SK-N-SH (cell line): Measurements from ENCODE around the gene CELF4. TPM values are rescaled to one million over a fixed set of nuclear protein-coding genes. Genes with fewer than 3 reads are reported as not detected.

ENCODE experiments used
- CTCF ChIA-PET: fragments of 300-600, 350-600 bp; formaldehyde crosslinking; extraction: SDS; loops from one replicate; lab custom pipeline; 2021; lab: Yijun Ruan, JAX
- POLR2A ChIA-PET: fragments of 350-600 bp; sonication (Branson Sonifier 250); formaldehyde crosslinking; extraction: SDS; loops from one replicate; lab custom pipeline; 2020; ENCODE audit warnings: antibody characterized with exemption, inconsistent platforms; lab: Yijun Ruan, JAX
- DNase-seq: peaks from one replicate; pipeline ENCODE4 v3.0.0; 2012
- H2AFZ ChIP-seq: fragments of 200-600 bp; sonication (generic); 2 replicates; pipeline ENCODE4 v1.8.1; 2016; ENCODE audit warnings: antibody characterized with exemption, mild to moderate bottlenecking, low read depth
- H3F3A ChIP-seq: fragments of 200-600 bp; sonication (generic); replicated peaks from 2 replicates; pipeline ENCODE3; 2016; ENCODE audit warnings: antibody characterized with exemption, mild to moderate bottlenecking; ENCODE audit not compliant: insufficient read depth
- H3K27ac ChIP-seq, 2 experiments: fragments of 200-500 bp in 1 of 2; fragments of 200-600 bp in 1 of 2; sonication (Bioruptor generic) in 1 of 2; sonication (generic), shearing (Covaris generic) in 1 of 2; 2 replicates each; pipeline versions ENCODE4 v1.5.1 to v1.6.1; 2014 to 2016; ENCODE audit warnings: low read depth in 2 of 2, inconsistent platforms in 1 of 2, low read length in 1 of 2, mild to moderate bottlenecking in 1 of 2, mixed read lengths in 1 of 2
- H3K27me3 ChIP-seq: fragments of 200-600 bp; sonication (generic), shearing (Covaris generic); 2 replicates; pipeline ENCODE4 v1.6.1; 2016; ENCODE audit warnings: mixed run types; ENCODE audit not compliant: insufficient read depth
- H3K36me3 ChIP-seq, 2 experiments: fragments of 200-500 bp in 1 of 2; fragments of 200-600 bp in 1 of 2; sonication (Bioruptor generic) in 1 of 2; sonication (generic) in 1 of 2; replicated peaks in 1 of 2; 2 replicates each; pipeline versions ENCODE3 to v1.5.1; 2014 to 2016; ENCODE audit warnings: low read length in 1 of 2, mild to moderate bottlenecking in 1 of 2; ENCODE audit not compliant: insufficient read depth in 2 of 2, control insufficient read depth in 1 of 2
- H3K4me1 ChIP-seq, 2 experiments: fragments of 200-500 bp in 1 of 2; fragments of 200-600 bp in 1 of 2; sonication (Bioruptor generic) in 1 of 2; sonication (generic), shearing (Covaris generic) in 1 of 2; 2 replicates each; pipeline versions ENCODE4 v1.5.1 to v1.6.1; 2014 to 2016; ENCODE audit warnings: low read depth in 1 of 2, low read length in 1 of 2, mixed run types in 1 of 2; ENCODE audit not compliant: insufficient read depth in 2 of 2, control insufficient read depth in 1 of 2
- H3K4me2 ChIP-seq: fragments of 200-600 bp; sonication (generic), shearing (Covaris generic); 2 replicates; pipeline ENCODE4 v1.6.1; 2017; ENCODE audit warnings: mixed run types
- H3K4me3 ChIP-seq, 2 experiments: fragments of 200-500 bp in 1 of 2; fragments of 200-600 bp in 1 of 2; sonication (Bioruptor generic) in 1 of 2; sonication (generic), shearing (Covaris generic) in 1 of 2; 2 replicates each; pipeline versions ENCODE4 v1.5.1 to v1.8.1; 2014 to 2016; ENCODE audit warnings: low read depth in 2 of 2, inconsistent platforms in 1 of 2, low read length in 1 of 2, mild to moderate bottlenecking in 1 of 2, mixed read lengths in 1 of 2, moderate library complexity in 1 of 2
- H3K79me2 ChIP-seq: fragments of 200-600 bp; sonication (generic); 2 replicates; pipeline ENCODE4 v1.8.1; 2017; ENCODE audit warnings: mild to moderate bottlenecking; ENCODE audit not compliant: insufficient read depth
- H3K9ac ChIP-seq: fragments of 200-600 bp; sonication (generic); 2 replicates; pipeline ENCODE4 v1.6.1; 2017; ENCODE audit warnings: mixed run types
- H3K9me2 ChIP-seq: fragments of 200-600 bp; sonication (generic); 2 replicates; pipeline ENCODE4 v1.6.1; 2017; ENCODE audit warnings: mixed run types
- H3K9me3 ChIP-seq: fragments of 200-600 bp; sonication (generic); 2 replicates; pipeline ENCODE4 v1.6.1; 2017; ENCODE audit warnings: mixed run types, mild to moderate bottlenecking, moderate library complexity
- H4K20me1 ChIP-seq: fragments of 200-600 bp; sonication (generic); 2 replicates; pipeline ENCODE4 v1.6.1; 2017; ENCODE audit warnings: mild to moderate bottlenecking, mixed run types; ENCODE audit not compliant: insufficient read depth
- ELF1 ChIP-seq: IDR thresholded peaks from 2 replicates; pipeline ENCODE4 v1.4.0; 2012
- EP300 ChIP-seq, 2 experiments: IDR thresholded peaks; 2 replicates each; pipeline versions ENCODE4 v1.4.0 to v1.6.1; 2012; ENCODE audit warnings: borderline replicate concordance in 1 of 2, low read depth in 1 of 2, low read length in 1 of 2
- EZH2phosphoT487 ChIP-seq: fragments of 200-600 bp; sonication (generic); IDR thresholded peaks from 2 replicates; pipeline ENCODE4 v1.6.1; 2017; ENCODE audit warnings: low read depth, mixed run types, mild to moderate bottlenecking, antibody characterized with exemption, moderate library complexity, borderline replicate concordance
- FOSL2 ChIP-seq: IDR thresholded peaks from 2 replicates; pipeline ENCODE4 v1.4.0; 2012; ENCODE audit warnings: low read depth, mild to moderate bottlenecking, moderate library complexity, borderline replicate concordance
- FOXJ3 ChIP-seq: sonication (generic); formaldehyde crosslinking; IDR thresholded peaks from 2 replicates; pipeline ENCODE4 v1.5.1; 2020; ENCODE audit warnings: mild to moderate bottlenecking, missing genetic modification reagents
- FOXM1 ChIP-seq: IDR thresholded peaks from 2 replicates; pipeline ENCODE4 v1.4.0; 2012; ENCODE audit warnings: low read depth, mild to moderate bottlenecking
- GATA2 ChIP-seq: sonication (generic); formaldehyde crosslinking; IDR thresholded peaks from 2 replicates; pipeline ENCODE4 v1.5.0; 2020; ENCODE audit warnings: mild to moderate bottlenecking, missing genetic modification reagents
- MEF2A ChIP-seq: IDR thresholded peaks from 2 replicates; pipeline ENCODE4 v1.4.0; 2012; ENCODE audit warnings: low read depth, borderline replicate concordance
- MXI1 ChIP-seq: IDR thresholded peaks from 2 replicates; pipeline ENCODE4 v1.6.1; 2012; ENCODE audit warnings: mild to moderate bottlenecking, low read depth, low read length, improper control_type of control experiment
- NFIC ChIP-seq: IDR thresholded peaks from 2 replicates; pipeline ENCODE4 v1.4.0; 2012; ENCODE audit warnings: borderline replicate concordance
- NRF1 ChIP-seq: IDR thresholded peaks from 2 replicates; pipeline ENCODE4 v1.6.1; 2012; ENCODE audit warnings: low read depth, mild to moderate bottlenecking, low read length
- RFX5 ChIP-seq: IDR thresholded peaks from 2 replicates; pipeline ENCODE4 v1.6.1; 2012; ENCODE audit warnings: mild to moderate bottlenecking, improper control_type of control experiment, low read length
- YY1 ChIP-seq: IDR thresholded peaks from 2 replicates; pipeline ENCODE4 v1.4.0; 2012; ENCODE audit warnings: low read depth, mild to moderate bottlenecking
- WGBS: methylation state at CpG from one replicate; pipeline ENCODE4 v1.1.6; 2017; ENCODE audit warnings: low lambda C conversion rate; 5-methylcytosine and 5-hydroxymethylcytosine counted together
- polyA plus RNA-seq, 3 experiments: library from polyadenylated mRNA; depleted of rRNA; stranded (reverse); fragments of >200 nt; gene quantifications; 2 replicates each; pipeline ENCODE4 v1.2.3, GENCODE V29; 2012
- TF ChIP-seq, protein P1 (sequence below): IDR thresholded peaks from 2 replicates; pipeline ENCODE4 v1.6.1; 2012; ENCODE audit warnings: mild to moderate bottlenecking, low read depth, low read length, moderate library complexity
- TF ChIP-seq, protein P2 (sequence below): IDR thresholded peaks from 2 replicates; pipeline ENCODE4 v1.4.0; 2012; ENCODE audit warnings: low read depth, borderline replicate concordance
- TF ChIP-seq, protein P3 (sequence below): fragments of 200-600 bp; sonication (generic); IDR thresholded peaks from 2 replicates; pipeline ENCODE4 v1.6.1; 2017; ENCODE audit warnings: antibody characterized with exemption, mild to moderate bottlenecking, moderate library complexity
- TF ChIP-seq, protein P4 (sequence below): IDR thresholded peaks from 2 replicates; pipeline ENCODE4 v1.4.0; 2012; ENCODE audit warnings: low read depth

CELF4 gene
- polyA plus RNA-seq, 1 of the 3 experiments (the other 2 are of a cell fraction): 0.26 TPM

DNA sequence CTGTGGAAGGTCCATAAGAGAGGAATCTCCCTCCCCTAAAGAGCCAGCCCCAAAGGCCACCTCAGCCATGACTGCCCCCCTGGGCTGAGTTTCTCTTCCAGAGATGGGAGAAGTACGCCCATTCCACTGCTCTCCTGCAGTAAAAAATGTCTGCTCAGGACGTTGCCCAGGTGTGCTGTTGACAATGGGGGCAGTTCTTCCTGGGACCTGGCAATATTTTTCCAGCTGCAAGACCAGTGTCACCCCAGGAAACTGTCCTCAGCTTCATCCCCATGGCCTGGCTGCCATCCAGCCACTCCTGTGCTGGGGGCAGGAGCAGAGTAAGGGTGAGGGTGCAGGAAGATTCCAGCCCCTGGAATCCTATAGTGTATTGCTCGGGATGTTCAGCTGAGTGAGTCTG is 14.3 kb downstream of the CELF4 start:
- Histone ChIP-seq H2AFZ (no peak overlapping the region), H3K9me3 (no peaks in the 10 kb centered on the region), H3K36me3 (no peaks in the 10 kb centered on the region), H3K4me3 (no peak overlapping the region), H3K4me2 (no peak overlapping the region), H3K27me3 (no peaks in the 10 kb centered on the region), H3K79me2 (no peaks in the 10 kb centered on the region), H3K9ac (no peak overlapping the region), H3F3A (no peaks in the 10 kb centered on the region), H3K9me2 (no peaks in the 10 kb centered on the region), H3K27ac (peak overlapping the region in 1 of 2 experiments; percentile 85; a peak in 2 of 4 replicates), H3K4me1 (peaks cover 0 to 53% of the 10 kb centered on the region in 2 experiments; a peak in 2 of 4 replicates), H4K20me1 (no peaks in the 10 kb centered on the region)
- whole genome bisulfite sequencing: 14% methylated on average over 3 of the region's 3 CpGs
- POLR2A ChIA-PET: interaction anchor here (1.1 to 2.1 kb wide), 2 partner anchors 12 to 13 kb away, joined by 3 to 12 read pairs; partner anchors contain the start of gene CELF4
- CTCF ChIA-PET: interaction anchor here (1.3 kb wide), 1 partner anchor 12 kb away, joined by 3 read pairs; no protein-coding TSS in a partner anchor
- no peak for DNase-seq
- no peak for TF ChIP-seq RFX5
- TF ChIP-seq GATA2 (CRISPR knock-in tag): no peak
- TF ChIP-seq FOXM1: no peak
- no peak for TF ChIP-seq ELF1
- no peak for TF ChIP-seq EP300 (IDR thresholded peaks at IDR 0.05; ENCODE audit: borderline replicate concordance in 1 of 2, low read depth in 1 of 2, low read length in 1 of 2)
- TF ChIP-seq, protein P1, sequence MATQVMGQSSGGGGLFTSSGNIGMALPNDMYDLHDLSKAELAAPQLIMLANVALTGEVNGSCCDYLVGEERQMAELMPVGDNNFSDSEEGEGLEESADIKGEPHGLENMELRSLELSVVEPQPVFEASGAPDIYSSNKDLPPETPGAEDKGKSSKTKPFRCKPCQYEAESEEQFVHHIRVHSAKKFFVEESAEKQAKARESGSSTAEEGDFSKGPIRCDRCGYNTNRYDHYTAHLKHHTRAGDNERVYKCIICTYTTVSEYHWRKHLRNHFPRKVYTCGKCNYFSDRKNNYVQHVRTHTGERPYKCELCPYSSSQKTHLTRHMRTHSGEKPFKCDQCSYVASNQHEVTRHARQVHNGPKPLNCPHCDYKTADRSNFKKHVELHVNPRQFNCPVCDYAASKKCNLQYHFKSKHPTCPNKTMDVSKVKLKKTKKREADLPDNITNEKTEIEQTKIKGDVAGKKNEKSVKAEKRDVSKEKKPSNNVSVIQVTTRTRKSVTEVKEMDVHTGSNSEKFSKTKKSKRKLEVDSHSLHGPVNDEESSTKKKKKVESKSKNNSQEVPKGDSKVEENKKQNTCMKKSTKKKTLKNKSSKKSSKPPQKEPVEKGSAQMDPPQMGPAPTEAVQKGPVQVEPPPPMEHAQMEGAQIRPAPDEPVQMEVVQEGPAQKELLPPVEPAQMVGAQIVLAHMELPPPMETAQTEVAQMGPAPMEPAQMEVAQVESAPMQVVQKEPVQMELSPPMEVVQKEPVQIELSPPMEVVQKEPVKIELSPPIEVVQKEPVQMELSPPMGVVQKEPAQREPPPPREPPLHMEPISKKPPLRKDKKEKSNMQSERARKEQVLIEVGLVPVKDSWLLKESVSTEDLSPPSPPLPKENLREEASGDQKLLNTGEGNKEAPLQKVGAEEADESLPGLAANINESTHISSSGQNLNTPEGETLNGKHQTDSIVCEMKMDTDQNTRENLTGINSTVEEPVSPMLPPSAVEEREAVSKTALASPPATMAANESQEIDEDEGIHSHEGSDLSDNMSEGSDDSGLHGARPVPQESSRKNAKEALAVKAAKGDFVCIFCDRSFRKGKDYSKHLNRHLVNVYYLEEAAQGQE: no peak
- TF ChIP-seq NRF1: no peak
- TF ChIP-seq, protein P2, sequence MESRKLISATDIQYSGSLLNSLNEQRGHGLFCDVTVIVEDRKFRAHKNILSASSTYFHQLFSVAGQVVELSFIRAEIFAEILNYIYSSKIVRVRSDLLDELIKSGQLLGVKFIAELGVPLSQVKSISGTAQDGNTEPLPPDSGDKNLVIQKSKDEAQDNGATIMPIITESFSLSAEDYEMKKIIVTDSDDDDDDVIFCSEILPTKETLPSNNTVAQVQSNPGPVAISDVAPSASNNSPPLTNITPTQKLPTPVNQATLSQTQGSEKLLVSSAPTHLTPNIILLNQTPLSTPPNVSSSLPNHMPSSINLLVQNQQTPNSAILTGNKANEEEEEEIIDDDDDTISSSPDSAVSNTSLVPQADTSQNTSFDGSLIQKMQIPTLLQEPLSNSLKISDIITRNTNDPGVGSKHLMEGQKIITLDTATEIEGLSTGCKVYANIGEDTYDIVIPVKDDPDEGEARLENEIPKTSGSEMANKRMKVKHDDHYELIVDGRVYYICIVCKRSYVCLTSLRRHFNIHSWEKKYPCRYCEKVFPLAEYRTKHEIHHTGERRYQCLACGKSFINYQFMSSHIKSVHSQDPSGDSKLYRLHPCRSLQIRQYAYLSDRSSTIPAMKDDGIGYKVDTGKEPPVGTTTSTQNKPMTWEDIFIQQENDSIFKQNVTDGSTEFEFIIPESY: no peak
- no peak for TF ChIP-seq YY1
- TF ChIP-seq MXI1: no peak
- TF ChIP-seq, protein P3, sequence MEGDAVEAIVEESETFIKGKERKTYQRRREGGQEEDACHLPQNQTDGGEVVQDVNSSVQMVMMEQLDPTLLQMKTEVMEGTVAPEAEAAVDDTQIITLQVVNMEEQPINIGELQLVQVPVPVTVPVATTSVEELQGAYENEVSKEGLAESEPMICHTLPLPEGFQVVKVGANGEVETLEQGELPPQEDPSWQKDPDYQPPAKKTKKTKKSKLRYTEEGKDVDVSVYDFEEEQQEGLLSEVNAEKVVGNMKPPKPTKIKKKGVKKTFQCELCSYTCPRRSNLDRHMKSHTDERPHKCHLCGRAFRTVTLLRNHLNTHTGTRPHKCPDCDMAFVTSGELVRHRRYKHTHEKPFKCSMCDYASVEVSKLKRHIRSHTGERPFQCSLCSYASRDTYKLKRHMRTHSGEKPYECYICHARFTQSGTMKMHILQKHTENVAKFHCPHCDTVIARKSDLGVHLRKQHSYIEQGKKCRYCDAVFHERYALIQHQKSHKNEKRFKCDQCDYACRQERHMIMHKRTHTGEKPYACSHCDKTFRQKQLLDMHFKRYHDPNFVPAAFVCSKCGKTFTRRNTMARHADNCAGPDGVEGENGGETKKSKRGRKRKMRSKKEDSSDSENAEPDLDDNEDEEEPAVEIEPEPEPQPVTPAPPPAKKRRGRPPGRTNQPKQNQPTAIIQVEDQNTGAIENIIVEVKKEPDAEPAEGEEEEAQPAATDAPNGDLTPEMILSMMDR: no peak
- TF ChIP-seq FOXJ3 (CRISPR knock-in tag): no peak
- TF ChIP-seq, protein P4, sequence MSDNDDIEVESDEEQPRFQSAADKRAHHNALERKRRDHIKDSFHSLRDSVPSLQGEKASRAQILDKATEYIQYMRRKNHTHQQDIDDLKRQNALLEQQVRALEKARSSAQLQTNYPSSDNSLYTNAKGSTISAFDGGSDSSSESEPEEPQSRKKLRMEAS: no peak
- no peak for TF ChIP-seq EZH2phosphoT487
- TF ChIP-seq NFIC: no peak
- TF ChIP-seq MEF2A: no peak
- TF ChIP-seq FOSL2: no peak
